ENCODE results near the gene CD59. TPM values are rescaled to one million over a fixed set of nuclear protein-coding genes. Genes with fewer than 3 reads are reported as not detected.
"Not testable (repeated sequence)": the region's sequence is repeated elsewhere in the genome, so short reads cannot be mapped to it uniquely, and the experiment has no call there.

Gene CD59
- total RNA-seq, 1 donor from 2014 or later: 1,194 TPM

DNA sequence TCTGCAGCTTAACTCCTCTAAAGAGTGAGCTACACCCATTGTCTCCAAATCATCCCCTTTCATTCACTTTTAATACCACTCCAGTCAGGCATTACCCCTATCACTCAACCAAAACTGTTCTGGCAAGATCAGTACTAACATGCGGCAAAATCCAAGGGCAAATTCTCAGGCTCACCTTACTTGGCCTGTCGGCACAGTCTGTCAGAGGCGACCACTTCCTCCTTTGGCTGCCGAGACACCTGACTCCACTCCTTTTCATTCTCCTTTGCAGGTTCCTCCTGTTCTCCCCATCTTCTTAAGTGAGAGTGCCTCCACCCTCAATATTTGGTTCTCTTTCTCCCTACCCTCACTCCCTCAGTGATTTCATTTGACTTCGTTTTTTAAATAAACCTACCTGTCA lies 39.8 kb downstream of the CD59 start:
- DNase-seq (ENCODE audit: extremely low read depth, low read depth, low spot score): no peak

DNA sequence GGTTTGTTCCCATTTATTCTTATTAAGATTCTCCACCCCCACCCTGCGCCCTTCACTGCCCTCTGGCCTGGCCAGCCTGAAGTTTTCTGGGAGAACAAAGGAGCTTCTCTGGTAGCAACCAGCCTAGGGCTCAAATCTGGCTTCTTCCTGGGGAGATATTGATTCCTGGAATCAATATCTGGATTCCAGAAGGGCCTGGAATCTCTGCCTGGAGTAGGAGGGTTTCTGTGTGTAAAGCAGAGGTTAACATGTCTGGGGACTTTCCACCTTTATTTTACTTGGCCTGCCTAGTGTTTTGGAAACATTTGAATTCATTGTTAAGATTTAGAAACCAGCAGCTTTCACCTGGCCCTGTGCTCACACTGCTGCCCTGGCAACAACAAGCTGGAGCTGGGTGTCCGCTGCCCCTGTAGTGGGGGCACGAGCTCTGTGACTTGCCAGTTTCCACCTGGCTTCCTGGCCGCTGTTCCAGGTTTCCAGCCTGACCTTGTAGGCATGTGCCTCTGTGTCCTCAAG lies 41.1 kb downstream of the CD59 start:
- DNase-seq (ENCODE audit: extremely low read depth, low read depth, low spot score): no peak

DNA sequence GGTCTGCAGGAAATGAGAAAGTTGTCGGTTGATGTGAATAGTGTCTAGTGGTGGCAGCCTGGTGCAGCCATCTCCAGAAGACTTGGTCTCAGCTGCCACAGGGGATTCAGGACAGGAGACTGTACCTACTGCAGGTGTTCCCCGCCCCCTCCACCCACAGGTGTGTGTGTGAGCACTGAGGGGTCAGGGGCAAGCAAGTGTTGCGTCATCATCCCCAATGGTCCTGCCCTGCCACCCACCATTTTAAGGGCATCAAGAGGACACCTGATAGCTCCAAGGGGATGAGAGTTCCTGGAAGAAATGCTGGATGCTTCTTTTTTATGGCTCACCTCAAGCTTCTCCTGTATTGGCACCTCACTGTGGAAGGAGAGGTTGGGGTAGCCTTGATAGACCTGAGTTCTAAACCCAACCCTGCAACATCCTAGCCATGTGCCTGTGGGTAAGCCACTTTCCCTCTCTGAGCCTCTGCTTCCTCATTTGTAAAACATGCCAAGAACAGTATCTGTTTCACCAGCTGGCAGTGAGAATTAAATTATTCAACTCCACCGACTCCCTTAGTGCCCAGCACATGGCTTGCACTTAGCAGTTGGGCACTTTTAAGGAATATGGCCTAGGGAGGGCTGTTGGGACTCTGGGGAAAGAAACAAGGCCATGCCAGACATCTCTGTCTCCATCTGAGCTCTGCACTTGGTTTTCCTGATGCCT lies 41.7 kb downstream of the CD59 start:
- no peak for DNase-seq (ENCODE audit: extremely low read depth, low read depth, low spot score)

- no peak for DNase-seq (ENCODE audit: extremely low read depth, low read depth, low spot score)
Observed at GRCh38 chr11:33692541-33692940, 43.7 kb downstream of the CD59 start.

DNA sequence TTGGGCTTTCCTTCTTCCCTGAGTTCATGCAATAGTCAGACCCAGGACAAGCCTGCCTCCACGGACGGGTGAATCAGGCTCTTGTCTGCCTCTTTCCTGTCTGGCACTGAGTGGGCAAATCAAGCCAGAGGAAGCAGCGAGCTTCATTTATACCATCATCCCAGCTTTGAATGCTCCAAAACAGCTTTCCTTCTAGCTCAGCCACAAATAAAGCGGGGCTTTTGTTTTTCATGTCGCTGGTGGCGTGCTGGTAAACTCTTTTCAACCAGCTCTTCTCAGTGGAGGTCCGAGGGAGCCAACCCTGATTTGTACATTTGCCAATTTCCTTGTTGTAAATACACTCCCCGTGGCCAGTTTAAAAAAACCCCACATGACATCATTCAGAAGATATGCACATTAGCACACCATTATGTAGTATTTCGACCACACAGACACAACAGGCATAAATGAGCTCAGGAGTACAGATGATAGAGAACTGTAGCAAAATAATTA lies 44.2 kb downstream of the CD59 start:
- DNase-seq (ENCODE audit: extremely low read depth, low read depth, low spot score): peak; percentile 94

DNA sequence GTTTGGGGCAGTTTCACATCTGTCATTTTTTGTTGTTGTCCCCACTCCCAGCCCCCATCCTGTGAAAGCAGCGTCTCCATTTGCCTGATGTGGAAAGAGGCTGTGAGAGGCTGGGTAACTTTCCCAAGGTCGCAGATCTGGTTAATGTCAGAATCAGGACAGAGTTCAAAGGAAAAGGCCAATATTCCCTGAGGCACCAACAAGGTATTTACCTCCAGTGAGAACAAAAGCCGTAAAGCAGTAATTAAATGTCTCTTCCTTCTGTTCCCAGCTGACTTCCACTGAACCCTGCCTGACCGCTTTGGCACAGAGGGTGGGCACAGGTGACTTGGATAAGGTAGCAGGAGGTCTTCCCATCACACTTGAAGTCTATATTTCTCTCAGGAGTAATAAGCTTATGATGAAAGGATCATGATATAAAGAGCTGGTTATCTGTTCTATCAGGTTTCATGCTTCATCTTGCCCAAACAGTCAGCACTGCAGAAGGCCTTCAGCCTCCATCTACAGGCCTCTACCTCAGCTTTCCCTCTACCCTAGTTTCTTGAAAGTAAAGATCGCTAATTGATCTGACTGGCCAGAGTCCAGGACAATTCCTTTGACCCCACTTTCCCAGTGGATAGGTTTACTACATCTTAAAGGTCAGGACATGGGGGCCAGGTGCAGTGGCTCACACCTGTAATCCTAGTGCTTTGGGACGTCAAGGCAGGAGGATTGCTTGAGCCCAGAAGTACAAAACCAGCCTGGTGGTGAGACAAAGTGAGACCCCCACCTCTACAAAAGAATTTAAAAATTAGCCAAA lies 45.0 kb downstream of the CD59 start:
- no peak for DNase-seq (ENCODE audit: extremely low read depth, low read depth, low spot score)

DNA sequence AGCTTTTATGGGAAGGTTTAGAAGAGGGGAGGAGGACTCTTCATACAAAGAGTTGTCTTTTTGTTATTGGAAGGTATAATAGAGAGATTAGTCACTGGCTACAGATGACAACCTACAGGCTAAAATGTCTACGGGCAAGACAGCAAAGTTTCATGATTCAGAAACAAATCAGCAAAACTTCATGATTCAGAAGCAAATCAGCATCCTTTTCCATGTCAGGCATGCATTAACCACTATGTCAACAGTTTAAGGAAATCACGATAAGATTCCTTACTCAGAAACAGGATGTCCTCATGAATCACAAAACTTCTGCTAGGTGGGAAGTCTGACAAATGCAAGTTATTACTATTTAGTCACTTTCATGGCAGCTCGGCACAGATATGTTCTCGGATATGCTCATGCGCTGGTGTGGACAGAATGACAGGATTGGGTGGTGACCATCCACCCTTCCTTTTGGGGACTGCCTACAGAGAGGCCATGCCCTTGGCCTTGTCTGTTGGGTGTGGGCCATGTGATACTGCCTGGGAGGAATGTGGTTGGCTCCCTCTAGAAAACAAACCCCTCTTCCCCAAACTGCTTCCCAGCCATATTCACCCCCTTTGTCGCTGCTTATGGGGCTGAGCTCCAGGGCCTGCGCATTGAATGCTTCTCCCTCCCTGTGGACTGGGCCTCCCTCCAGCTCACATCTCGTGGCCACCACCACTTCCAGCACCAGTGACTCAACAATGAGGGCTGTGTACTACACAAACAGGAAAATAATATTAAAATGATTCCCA lies 45.7 kb downstream of the CD59 start:
- peak; percentile 98 for DNase-seq (ENCODE audit: extremely low read depth, low read depth, low spot score)

- DNase-seq (ENCODE audit: extremely low read depth, low read depth, low spot score): no peak
Observed at GRCh38 chr11:33689501-33689900, 46.7 kb downstream of the CD59 start.

GRCh38 chr11:33689085-33689484 lies 47.1 kb downstream of the CD59 start:
- DNase-seq (ENCODE audit: extremely low read depth, low read depth, low spot score): no peak

GRCh38 chr11:33687733-33688479 lies 48.3 kb downstream of the CD59 start:
- no peak for DNase-seq (ENCODE audit: extremely low read depth, low read depth, low spot score)

GRCh38 chr11:33685082-33685481 lies 51.1 kb downstream of the CD59 start:
- no peak for DNase-seq (ENCODE audit: extremely low read depth, low read depth, low spot score)

DNA sequence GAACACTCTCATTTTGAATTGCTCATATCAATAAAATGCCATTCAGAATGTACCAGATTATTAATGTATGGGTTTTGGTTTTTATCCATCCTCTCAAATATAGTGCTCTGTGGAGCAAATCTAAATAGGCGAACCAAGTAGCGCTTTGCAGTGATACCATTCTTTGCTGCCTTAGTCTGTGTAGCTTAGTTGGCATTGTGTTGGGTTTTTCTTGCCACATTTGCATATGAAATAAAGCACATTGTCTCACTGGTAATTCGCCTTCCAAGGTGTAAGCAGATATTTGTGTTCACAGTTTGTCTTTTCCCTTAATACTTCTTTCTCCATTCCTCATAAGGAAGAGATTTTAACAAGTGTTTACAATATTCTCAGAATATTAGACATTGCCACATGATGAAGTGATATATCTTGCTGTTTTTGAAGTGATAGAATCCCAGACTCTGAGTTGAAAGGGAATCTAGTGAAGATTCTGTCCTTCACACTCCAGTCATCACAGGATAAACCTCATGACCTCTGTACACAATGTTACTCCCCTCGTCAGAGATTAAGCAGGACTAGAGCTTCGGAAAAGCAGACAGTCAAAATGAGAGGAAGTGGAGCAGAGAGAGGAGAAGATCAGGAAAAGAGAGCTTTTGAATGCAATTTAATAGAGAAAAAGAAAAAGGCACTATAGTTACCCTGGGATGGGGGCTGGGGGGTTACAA lies 52.1 kb downstream of the CD59 start:
- DNase-seq (ENCODE audit: extremely low read depth, low read depth, low spot score): no peak

GRCh38 chr11:33682446-33682845 lies 53.8 kb downstream of the CD59 start:
- DNase-seq (ENCODE audit: extremely low read depth, low read depth, low spot score): no peak

DNA sequence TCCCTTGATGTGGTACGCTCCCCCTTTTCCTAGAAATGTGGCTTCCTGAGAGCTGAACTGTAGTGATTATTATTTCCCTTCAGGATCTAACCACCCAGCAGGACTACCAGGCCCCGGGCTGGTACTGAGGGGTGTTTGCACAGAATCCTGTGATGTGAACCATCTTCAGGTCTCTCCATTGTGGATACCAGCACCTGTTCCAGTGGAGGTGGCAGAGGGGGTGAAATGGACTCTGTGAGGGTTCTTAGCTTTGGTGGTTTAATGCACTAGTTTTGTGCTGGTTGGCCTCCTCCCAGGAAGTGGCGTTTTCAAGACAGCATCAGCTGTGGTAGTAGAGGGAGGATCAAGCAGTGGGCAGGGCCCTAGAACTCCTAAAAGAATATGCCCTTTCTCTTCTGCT lies 54.2 kb downstream of the CD59 start:
- no peak for DNase-seq (ENCODE audit: extremely low read depth, low read depth, low spot score)

- not testable (repeated sequence) for DNase-seq (ENCODE audit: extremely low read depth, low read depth, low spot score)
Observed at GRCh38 chr11:33678616-33679015, 57.6 kb downstream of the CD59 start.

GRCh38 chr11:33674035-33674814 lies 62.0 kb downstream of the CD59 start:
- DNase-seq (ENCODE audit: extremely low read depth, low read depth, low spot score): no peak

- no peak for DNase-seq (ENCODE audit: extremely low read depth, low read depth, low spot score)
Observed at GRCh38 chr11:33672273-33672672, 64.0 kb downstream of the CD59 start.

GRCh38 chr11:33670250-33671011 lies 65.8 kb downstream of the CD59 start:
- no peak for DNase-seq (ENCODE audit: extremely low read depth, low read depth, low spot score)

Data from glomerular endothelial cell (primary cell).